Kidney epithelial cell (primary cell): ENCODE measurements around the gene APOF. TPM values are rescaled to one million over a fixed set of nuclear protein-coding genes. Genes with fewer than 3 reads are reported as not detected.

Experiments
- DNase-seq: peaks from one replicate; pipeline ENCODE4 v3.0.0-alpha.2; 2010; ENCODE audit warnings: low read depth
- H3K27me3 ChIP-seq: 2 replicates; pipeline ENCODE4 v1.6.0; 2011; ENCODE audit warnings: low read length; ENCODE audit not compliant: control insufficient read depth, insufficient read depth
- H3K36me3 ChIP-seq: 2 replicates; pipeline ENCODE4 v1.5.1; 2011; ENCODE audit warnings: low read length; ENCODE audit not compliant: control insufficient read depth, insufficient read depth
- H3K4me3 ChIP-seq: 2 replicates; pipeline ENCODE4 v1.5.1; 2011; ENCODE audit warnings: low read depth, mild to moderate bottlenecking, control low read depth, low read length
- total RNA-seq: library from RNA; depleted of rRNA; stranded (reverse); fragments of >200 nt; gene quantifications from 2 replicates; pipeline ENCODE4 v1.2.3, GENCODE V29; 2015
- TF ChIP-seq, protein P1 (sequence below): IDR thresholded peaks from 2 replicates; pipeline ENCODE4 v1.5.1; 2011; ENCODE audit warnings: mild to moderate bottlenecking, moderate library complexity, low read length, control low read depth, inconsistent platforms; ENCODE audit not compliant: insufficient read depth, poor library complexity, severe bottlenecking

APOF gene
- total RNA-seq, 1 donor from 2014 or later: not detected

DNA sequence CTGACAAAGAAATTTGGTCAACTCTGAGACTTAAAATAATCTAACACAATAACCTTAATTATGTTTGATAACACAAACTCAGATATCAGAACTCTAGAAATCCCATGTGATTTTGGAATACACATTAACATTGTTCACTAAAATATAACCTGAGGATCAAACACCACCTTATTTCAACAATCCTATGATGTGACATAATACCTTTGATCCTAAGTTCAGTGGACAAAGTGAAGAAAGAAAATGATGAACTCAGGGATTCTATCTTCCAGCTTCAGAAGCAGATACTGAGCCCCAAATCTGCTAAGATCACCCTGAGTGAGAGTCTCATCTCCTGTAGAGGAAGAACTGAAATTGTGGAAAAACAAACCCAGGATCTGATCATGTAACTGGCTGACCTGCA is 35.7 kb upstream of the APOF start:
- H3K36me3 ChIP-seq: no peaks in the 10 kb centered on the region
- TF ChIP-seq, protein P1, sequence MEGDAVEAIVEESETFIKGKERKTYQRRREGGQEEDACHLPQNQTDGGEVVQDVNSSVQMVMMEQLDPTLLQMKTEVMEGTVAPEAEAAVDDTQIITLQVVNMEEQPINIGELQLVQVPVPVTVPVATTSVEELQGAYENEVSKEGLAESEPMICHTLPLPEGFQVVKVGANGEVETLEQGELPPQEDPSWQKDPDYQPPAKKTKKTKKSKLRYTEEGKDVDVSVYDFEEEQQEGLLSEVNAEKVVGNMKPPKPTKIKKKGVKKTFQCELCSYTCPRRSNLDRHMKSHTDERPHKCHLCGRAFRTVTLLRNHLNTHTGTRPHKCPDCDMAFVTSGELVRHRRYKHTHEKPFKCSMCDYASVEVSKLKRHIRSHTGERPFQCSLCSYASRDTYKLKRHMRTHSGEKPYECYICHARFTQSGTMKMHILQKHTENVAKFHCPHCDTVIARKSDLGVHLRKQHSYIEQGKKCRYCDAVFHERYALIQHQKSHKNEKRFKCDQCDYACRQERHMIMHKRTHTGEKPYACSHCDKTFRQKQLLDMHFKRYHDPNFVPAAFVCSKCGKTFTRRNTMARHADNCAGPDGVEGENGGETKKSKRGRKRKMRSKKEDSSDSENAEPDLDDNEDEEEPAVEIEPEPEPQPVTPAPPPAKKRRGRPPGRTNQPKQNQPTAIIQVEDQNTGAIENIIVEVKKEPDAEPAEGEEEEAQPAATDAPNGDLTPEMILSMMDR: no peak
- DNase-seq: no peak
- no peak overlapping the region for H3K4me3 ChIP-seq
- no peaks in the 10 kb centered on the region for H3K27me3 ChIP-seq

DNA sequence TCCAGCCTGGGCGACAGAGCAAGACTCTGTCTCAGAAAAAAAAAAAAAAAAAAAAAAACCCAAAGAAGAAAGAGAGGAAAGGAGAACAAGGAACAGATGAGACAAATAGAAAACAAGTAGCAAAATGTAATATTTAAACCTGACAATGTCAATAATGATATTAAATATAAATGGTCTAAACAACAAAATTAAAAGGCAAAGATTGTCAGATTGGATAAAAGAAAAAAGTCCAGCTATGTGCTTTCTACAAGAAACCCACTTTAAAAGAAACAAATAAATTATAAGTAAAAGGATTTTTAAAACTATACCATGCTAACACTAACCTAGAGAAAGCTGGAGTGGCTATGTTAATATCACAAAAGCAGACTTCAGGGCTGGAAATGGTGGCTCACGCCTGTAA is 29.7 kb upstream of the APOF start:
- H3K36me3 ChIP-seq: no peaks in the 10 kb centered on the region
- TF ChIP-seq, protein P1: no peak
- no peak overlapping the region for H3K4me3 ChIP-seq
- DNase-seq: no peak
- H3K27me3 ChIP-seq: no peaks in the 10 kb centered on the region

DNA sequence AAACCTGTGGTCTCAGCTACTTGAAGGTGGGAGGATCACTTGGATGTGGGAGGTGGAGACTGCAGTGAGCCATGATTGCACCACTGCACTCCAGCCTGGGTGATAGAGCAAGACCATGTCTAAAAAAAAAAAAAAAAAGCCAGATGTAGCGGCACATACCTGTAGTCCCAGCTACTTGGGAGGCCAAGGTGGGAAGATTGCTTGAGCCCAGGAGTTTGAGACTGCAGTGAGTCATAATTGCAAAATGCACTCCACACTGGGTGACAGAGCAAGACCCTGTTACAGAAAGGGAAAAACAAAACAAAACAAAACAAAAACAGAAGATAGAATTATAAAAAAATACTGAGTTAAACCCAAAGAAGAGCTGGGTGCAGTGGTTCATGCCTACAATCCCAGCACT is 29.1 kb upstream of the APOF start:
- no peaks in the 10 kb centered on the region for H3K36me3 ChIP-seq
- no peaks in the 10 kb centered on the region for H3K27me3 ChIP-seq
- DNase-seq: no peak
- no peak overlapping the region for H3K4me3 ChIP-seq
- TF ChIP-seq, protein P1: no peak

DNA sequence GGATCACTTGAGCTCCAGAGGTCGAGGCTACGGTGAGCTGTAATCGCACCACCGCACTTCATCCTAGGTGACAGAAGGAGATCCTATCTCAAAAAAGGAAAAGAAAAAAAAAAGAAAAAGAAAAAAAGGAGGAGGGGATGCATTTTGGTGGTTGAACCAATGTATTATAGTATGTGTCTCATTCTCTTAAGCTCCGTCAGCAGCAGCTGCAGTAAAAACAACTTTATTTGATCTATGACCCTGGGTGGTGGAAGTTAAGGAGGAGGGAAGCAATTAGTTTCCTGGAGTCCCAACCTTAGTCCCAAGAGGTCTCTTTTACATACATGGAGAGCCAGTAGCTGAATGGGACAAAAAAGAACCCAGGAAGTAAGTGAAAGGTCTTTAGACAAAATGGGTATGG is 26.8 kb upstream of the APOF start:
- Histone ChIP-seq H3K36me3 (no peaks in the 10 kb centered on the region), H3K27me3 (no peaks in the 10 kb centered on the region), H3K4me3 (no peak overlapping the region)
- no peak for DNase-seq
- TF ChIP-seq, protein P1: no peak

DNA sequence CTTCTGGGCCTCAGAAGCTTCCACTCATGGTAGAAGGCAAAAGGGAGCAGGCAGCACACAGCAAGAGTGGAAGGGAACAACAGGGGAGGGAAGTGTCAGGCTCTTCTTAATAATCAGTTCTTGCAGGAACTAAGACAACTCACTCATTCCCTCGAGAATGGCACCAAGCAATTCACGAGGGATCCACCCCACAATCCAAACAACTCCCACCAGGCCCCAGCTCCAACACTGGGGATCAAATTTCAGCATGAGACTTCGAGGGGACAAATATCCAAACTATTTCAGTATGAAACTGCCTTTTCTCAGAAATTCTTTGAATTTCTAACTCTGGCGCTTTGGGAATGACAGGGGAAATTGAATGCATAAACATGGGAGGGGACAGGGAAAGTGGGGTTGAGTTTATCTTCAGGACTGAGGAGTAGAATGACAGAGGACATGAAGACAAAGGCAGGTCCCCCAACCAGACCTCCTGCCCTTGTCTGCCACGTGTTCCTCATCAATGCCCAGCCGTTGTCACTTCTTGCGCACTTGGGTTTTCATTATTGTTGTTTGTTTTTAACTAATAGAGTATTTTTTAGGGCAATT is 24.6 kb upstream of the APOF start:
- no peak for DNase-seq
- TF ChIP-seq, protein P1: no peak
- H3K4me3 ChIP-seq: no peak overlapping the region
- H3K27me3 ChIP-seq: no peaks in the 10 kb centered on the region
- H3K36me3 ChIP-seq: no peaks in the 10 kb centered on the region

DNA sequence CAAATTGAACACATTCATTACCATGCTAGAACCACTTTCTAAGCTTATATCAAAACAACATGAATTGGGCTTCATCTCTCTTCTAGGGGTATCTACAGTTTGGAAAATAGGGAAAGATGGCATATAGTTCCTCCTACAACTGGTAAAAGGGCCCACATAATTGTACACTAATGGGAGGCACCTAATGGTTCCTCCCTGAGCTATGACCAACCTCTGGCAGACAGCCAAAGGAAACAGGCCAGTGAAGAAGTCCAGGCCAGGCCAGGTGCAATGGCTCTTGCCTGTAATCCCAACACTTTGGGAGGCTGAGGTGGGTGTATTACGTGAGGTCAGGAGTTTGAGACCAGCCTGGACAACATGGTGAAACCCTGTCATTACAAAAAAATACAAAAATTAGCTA is 23.2 kb upstream of the APOF start:
- Histone ChIP-seq H3K27me3 (no peaks in the 10 kb centered on the region), H3K36me3 (no peaks in the 10 kb centered on the region), H3K4me3 (no peak overlapping the region)
- TF ChIP-seq, protein P1: no peak
- DNase-seq: no peak
